Articular chondrocyte of knee joint (primary cell): ENCODE data around the gene CEP43. TPM values are rescaled to one million over a fixed set of nuclear protein-coding genes. Genes with fewer than 3 reads are reported as not detected.

Source experiments
- small RNA-seq: library from RNA; depleted of rRNA; stranded (forward); fragments of <200 nt; gene quantifications from one replicate; pipeline ENCODE3, GENCODE V24; 2012
- total RNA-seq: library from RNA; depleted of rRNA; stranded (reverse); fragments of >200 nt; gene quantifications from 2 replicates; pipeline ENCODE4 v1.2.3, GENCODE V29; 2012

Gene CEP43
- 19.3 and 24.0 TPM in 2 replicates for total RNA-seq

GRCh38 chr6:166999145-166999883 lies at the start of gene CEP43:
TSS of gene CEP43 (plus strand) at chr6:166999397. CDS start at chr6:166999413, 16 bp downstream.

GRCh38 chr6:166956444-166957086 lies 42.6 kb upstream of the CEP43 start, which contains the start of gene RNASET2:
TSS of gene RNASET2 (minus strand) at chr6:166956550. CDS start at chr6:166956182, 368 bp downstream.

Small RNA genes lying within 50 kb of the gene (small RNA-seq; reads per million reads assigned to genes)
- gene MIR3939: not detected

Other genes starting within 250 kb of the CEP43 start
- 24.3 and 70.5 TPM in 2 replicates for gene RNASET2, start 42.8 kb upstream of the CEP43 start, total RNA-seq
- not detected in 2 replicates for gene CCR6, start 123.7 kb downstream of the CEP43 start, total RNA-seq
- not detected in 2 replicates for gene GPR31, start 158.6 kb downstream of the CEP43 start, total RNA-seq